Measurements from ENCODE around the gene LRRIQ3.
"Not testable (repeated sequence)": the region's sequence is repeated elsewhere in the genome, so short reads cannot be mapped to it uniquely, and the experiment has no call there.

Gene LRRIQ3, protein sequence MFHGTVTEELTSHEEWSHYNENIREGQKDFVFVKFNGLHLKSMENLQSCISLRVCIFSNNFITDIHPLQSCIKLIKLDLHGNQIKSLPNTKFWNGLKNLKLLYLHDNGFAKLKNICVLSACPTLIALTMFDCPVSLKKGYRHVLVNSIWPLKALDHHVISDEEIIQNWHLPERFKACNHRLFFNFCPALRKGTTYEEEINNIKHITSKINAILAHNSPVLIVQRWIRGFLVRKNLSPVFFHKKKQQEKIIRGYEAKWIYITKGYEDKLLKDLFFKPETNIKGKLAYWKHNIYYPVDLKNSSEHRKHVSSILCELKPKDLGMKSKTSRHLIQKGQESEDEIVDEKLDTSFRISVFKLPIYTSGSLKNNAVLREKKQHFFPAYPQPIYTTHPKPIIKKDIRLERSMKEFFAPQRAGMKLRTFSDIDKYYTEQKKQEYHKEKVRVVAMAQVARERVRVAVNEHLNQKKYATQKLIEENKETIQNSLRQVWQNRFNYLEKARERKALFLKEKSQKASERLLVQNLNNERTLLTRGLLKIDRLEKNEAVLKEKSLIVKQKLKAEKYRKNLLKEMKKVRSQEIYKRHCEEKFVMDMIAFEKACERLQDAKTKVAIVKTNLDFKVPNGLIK

DNA sequence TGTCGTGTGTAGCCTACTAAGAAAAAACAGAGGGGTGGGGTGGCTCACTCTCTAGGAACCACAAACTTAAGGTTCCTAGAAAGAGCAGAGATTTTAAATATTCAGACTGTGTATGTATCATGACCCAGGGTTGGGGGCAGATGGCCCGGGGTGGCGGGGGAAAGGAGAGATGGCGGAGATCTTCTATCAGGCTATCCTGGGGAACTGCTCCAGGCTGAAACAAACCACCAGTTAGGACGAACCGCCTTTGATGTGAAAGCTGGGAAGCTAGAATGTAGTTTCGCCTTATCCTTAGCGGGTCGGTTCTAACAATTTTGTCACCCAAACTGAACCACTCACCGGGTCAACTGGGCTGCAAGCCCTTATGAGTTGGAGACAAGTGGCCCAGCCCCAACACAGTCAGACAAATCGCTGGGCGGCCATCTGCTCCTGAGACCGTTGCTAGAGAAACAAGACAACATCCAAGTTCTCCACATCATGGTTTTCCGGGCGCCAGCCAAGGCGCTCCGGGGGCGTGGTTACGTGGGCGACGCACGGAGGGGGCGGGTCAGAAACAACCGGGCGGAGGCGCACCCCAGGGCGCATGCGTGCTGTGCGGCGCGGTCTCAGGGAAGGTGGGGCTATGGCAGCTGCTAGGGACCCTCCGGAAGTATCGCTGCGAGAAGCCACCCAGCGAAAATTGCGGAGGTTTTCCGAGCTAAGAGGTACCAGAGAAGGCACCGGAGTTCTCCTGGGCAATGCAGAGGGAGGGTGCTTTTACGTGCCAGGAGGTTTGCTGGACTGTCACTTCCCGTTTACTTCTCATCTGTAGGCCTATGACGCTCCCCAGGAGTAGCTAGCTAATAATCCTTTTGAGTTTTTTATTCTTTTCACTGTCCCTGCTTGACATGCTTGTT is at the start of gene LRRIQ3, which contains the start of gene FPGT:
Gene LRRIQ3, minus strand, starts transcription at position 520 of the 896 bp plus-strand sequence. CDS start 14,492 bp downstream, outside the sequence.
Gene FPGT, plus strand, starts transcription at position 586 of the 896 bp plus-strand sequence. Its CDS starts 37 bp downstream, at position 623.
- FAIRE-seq = peak; percentile 60

DNA sequence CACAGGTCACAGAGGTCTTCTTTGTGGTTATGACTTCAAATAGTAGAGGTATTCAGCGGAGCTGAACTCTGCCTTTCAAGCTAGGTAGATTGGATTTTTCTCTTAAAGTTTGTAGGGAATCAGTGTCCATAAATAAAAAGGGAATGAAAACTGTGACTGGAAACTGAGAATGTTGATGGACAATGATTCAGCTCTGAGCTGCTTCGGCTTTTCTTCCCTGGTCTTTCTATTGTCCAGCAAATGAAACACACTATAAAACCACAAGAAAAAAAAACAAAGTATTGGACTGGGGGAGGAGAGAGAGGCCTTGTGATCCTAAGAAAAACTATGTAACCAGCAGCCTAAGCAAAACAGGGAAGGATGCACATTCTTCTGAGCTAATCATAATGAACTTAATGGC is 48.3 kb upstream of the LRRIQ3 start:
- no peak for FAIRE-seq

DNA sequence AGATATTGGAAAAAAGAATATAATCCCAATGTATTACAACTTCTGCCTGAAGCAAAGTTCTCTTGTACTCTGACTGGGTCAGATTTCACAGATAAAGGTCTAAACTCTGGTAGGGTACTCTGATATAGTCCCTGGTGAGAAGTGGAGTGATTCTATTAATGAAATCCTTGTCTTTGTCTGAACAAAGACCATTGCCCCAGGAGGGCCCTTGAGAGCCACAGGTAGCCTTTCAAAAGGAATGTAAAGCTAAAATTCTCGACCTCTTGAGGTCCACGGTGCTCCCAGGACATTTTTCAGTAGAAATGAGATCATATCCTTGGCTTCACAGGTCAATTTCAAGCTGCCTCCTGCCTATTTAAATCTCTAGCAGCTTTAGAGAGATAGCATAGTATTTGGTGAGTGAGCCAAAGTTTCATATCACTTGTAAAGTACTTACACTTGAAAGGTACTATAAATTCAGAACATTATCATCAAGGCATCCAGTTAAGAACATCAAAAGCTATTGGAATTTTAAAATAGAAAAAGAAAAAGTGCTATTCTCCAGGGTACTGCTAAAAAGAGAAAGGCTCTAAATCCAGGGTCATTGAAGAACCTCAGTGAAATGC is 47.3 kb upstream of the LRRIQ3 start:
- FAIRE-seq = no peak

DNA sequence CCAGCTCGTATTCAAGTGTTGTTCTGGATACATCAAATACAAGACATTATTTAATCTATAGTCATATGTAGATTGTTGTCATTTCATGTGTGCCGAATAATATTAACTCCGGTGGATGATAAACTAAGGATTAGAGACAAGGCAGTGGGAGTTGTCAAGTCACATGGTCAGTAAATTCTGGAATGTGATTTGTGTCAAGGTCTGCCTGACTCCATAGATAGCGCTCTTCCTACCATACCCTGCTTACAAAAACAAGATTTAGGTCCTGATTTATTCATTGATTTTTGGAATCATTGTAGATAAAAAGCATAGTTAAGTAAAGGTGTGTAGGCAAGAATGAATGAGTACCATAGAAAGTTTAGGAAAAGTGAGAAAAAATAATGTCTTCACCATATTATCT is 39.8 kb upstream of the LRRIQ3 start:
- FAIRE-seq = no peak

DNA sequence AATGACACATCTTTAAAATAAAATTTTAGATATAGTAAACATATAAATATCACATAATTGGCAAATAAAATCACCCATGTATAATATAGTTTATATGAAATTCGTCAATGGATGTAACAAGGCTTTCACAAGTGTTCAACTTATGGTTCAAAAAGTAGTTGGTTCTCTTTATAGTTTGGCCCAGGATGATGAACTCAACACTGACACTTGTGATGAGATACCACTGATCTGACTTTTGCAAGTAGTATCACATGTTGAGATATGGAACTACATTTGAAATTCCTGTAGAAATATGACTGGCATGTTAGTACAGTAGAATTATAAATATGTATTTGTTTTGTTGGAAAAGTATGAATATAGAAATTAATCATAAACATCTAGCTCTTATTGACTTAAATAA is 39.1 kb upstream of the LRRIQ3 start:
- FAIRE-seq = peak; percentile 9

DNA sequence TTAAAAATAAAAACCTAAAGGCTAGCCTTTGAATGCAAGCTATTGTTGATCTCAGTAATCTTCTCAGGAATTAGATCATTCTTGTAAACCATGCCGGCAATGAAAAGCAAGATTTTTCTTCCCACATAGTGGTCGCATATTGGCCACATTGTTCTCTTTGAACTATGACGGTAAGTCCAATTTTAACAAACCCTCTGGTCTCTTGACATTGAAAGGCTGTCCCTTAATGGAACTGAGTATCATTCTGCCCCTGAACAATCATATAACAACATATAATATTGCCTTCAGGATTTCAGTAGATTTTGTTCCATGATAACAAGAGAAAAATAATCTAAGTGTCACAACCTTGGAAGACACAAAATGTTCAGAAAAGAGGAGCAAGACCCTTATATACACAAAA is 38.5 kb upstream of the LRRIQ3 start:
- no peak for FAIRE-seq

DNA sequence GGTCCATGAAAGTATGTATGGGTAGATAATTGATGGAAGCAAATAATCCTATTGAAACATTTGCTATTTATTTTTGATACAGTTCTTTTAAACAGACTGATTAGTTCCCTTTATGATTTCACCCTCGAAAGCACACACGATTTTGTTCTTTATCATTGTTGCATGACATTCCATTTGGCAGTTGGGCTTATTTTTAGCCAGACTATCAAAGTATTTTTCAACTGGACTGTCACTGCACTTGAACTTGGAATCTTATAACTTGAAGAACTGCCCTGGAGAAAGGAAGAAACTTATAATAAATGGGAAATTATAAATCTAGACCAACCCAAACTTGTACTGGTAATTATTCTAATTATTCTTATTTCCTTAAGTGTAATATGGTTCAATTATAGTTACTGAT is 37.2 kb upstream of the LRRIQ3 start, which contains the start of gene TNNI3K:
Gene TNNI3K, plus strand, starts transcription at position 235 of the 400 bp plus-strand sequence. Its CDS starts 65 bp downstream, at position 300.
- FAIRE-seq = no peak

DNA sequence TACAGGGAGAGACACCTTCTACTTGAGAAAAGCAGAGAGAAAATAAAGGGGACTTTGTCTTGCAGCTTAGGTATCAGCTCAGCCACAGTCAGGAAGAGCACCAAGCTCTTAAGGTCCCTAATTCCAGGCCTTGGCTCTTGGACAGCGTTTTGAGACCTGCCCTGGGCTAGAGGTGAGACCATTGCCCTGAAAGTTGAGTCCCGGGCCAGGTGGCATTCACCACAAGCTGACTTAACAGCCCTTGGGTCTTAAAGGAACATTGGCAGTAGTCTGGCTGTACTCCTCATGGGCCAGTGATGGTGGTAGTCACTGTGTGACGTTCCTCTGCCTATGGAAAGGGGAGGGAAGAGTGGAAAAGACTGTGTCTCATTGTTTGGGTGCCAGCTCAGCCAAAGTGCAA is 25.5 kb upstream of the LRRIQ3 start:
- no peak for FAIRE-seq

DNA sequence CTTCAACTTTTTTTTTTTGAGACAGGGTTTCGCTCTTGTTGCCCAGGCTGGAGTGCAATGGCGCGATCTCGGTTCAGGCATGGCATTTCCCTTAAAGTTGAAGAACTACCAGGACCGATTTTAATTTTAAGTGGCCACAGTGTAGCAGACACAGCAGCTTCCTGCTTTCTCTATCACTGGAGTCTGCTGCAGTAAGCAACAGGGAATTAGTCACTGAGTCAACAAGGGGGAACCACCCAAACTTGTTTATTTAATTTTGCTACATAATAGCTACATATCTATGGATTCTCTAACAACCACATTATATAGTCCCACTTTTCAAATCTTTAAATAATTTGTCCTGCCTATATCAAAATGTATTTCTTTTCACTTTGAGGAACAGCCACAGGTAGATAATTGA is 24.7 kb upstream of the LRRIQ3 start:
- FAIRE-seq = no peak

DNA sequence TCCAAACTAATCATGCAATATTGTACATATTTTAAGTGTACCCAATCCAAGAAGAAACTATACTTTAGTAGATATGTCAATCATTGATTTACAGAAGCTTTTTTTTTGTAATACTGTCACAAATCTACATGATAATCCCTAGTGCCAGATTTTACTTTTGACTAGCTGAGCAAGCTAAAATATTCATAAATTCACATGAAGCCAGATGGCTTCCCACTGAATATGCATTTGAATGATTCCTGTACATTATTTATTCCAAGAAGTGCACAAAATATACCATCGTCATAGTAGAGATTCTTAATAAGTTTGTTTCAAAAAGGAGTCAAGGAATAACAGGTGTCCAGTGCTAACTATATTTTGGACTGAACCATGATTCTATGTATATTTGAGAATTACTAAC is 17.3 kb upstream of the LRRIQ3 start:
- no peak for FAIRE-seq

DNA sequence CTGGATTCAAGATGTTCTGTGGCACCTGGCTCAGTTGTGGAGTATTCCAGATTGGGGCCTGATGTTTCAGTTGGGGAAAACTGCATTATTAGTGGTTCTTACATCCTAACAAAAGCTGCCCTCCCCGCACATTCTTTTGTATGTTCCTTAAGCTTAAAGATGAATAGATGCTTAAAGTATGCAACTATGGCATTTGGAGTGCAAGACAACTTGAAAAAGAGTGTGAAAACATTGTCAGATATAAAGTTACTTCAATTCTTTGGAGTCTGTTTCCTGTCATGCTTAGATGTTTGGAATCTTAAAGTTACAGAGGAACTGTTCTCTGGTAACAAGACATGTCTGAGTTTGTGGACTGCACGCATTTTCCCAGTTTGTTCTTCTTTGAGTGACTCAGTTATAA is 7.3 kb upstream of the LRRIQ3 start:
- no peak for FAIRE-seq

DNA sequence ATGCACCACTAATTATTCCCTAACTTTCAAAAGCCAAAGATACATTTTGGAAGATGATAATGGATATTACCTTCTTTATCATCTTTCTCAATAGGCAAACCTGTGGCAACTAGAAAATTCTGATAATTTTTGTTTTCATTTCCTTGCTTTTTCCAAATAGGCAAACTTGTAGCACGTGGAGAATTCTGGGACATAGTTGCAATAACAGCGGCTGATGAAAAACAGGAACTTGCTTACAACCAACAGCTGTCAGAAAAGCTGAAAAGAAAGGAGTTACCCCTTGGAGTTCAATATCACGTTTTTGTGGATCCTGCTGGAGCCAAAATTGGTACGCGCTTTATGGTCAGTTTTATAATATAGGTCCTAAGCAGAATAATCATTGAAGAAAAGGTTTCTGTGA is 1.5 kb upstream of the LRRIQ3 start:
- FAIRE-seq = no peak

DNA sequence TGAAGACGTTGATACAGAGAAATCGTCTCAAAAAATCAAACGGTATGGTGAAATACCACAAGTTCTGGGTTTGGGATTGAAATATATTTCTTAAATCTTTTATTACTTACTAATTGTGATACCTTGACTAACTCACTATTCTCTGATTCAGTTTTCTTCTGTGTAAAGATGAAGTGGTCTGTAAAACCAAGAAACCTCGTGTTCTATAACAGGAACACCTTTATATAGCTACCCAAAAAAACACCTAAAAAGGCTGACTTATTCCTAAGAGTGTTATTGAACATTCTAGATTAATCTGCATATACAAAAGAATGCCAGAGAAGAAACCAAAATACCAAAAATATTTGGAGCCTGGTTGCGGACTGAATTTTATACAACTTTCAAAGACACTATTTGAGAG is 721 bp downstream of the LRRIQ3 start:
- FAIRE-seq = peak; percentile 9

DNA sequence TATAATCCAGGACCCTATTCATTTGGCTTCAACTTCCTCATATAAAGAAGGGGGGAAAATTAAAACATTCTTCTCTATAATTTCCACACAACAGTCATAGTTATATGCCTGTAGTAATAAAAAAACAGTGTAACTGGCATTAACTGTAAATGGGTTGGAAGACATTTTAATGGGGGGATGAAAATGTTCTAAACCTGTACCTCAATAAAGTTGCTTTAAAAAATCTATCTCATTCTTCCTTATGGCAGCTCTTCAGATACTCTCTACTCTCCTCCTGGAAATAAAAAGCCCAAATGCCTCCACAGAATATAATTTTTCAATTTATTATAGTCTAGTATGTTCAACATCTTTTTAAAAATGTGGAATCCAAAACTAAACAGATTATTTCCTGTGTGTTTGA is 2.6 kb downstream of the LRRIQ3 start:
- no peak for FAIRE-seq

DNA sequence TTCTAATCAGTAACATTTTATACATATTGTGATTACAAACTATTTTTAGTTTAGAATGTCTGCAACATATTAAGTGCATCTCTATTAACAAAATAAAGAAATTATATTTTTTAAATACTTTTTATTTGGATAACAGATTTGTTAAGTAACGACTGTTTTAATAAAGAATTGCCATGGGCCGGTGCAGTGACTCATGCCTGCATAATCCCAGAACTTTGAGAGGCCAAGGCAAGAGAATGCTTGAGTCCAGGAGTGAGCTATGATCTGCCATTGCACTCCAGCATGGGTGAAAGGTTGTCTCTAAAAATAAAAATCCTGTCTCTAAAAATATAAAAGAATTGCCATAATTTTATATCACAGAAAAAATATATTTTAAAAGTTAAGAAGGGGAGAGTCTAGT is 4.1 kb downstream of the LRRIQ3 start:
- FAIRE-seq = peak; percentile 78

DNA sequence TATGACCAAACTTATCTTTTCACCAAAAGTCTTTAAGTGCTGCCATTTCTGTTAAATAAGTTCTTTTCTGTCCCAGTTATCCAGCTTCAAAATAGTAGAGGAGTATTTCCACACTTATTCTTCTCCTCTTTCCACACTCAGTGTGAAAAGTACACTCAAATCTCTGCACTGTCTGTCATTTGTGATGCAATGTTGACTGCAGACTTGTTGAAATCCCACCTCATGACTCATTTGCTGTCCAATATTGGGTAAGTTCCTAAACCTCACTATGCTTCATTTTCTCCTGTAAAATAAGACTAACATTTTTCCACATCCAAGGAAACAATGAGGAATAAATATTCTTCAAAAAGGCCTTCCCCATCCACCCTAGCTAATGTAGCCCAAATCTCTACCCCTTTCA is 17.5 kb downstream of the LRRIQ3 start:
- no peak for FAIRE-seq

DNA sequence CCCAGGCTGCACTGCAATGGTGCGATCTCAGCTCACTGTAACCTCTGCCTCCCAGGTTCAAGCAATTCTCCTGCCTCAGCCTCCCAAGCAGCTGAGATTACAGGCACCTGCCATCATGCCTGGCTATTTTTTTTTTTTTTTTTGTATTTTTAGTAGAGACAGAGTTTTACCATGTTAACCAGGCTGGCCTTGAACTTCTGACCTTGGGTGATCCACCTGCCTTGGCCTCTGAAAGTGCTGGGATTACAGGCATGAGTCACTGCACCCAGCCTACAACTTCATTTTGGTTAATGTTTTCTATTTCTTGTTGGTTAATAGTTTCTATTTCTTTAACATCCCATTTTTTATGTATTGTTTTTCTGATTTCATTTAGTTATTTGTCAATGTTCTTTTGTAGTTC is 23.6 kb downstream of the LRRIQ3 start:
- FAIRE-seq = not testable (repeated sequence)

DNA sequence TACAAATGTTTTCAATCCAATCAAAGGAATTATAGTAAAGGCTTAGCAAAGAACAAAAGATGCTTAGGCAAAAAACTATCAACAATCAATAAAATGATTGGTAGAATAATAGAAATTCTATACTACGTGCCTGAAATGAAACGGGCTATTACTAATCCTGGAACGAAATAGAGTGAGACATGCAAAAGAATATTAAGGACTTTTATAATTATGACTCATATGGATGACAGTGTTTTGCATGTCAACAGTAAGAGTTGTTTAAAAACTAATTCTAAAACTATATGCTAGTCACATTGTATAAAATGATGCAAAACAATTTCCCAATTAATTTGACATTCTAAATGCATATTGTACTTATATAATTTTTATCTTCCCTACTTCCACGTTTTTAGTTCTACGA is 35.6 kb downstream of the LRRIQ3 start:
- FAIRE-seq = no peak

DNA sequence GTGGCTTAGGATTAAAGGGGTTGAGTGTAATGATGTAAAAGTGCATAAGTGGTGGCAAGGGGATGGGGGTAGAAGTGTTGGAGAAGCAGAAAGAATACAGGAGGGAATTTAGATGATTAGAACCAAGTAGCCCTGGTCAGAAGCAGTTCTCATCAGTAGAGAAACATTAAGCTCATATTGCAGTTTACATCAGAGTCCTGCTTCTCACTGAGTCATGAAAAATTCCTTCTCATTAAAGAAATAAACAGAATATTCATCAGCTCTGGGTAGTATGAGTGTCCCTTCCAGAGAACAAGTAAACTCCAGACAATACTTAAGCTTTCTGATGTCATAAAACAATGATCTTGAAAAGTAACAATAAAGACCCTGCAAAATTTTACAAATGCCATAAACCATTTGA is 36.5 kb downstream of the LRRIQ3 start:
- no peak for FAIRE-seq

DNA sequence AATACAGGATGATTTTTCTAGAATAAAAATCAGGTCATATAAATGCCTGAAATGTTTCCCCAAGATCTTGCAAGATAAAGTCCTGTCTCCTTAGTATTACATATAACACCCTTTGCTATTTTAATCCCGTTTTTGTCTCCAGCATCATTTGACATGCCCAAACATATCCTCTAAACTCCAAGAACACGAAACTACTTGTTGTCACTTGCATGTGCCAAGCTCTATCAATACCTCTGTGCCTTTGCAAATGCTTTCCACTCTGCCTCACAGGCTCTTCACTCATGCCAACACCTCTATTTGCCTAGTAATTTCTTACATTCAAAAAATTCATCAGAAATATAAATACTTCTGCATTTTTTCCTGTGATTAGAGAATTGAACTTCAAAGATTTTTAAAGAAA is 37.9 kb downstream of the LRRIQ3 start:
- no peak for FAIRE-seq

DNA sequence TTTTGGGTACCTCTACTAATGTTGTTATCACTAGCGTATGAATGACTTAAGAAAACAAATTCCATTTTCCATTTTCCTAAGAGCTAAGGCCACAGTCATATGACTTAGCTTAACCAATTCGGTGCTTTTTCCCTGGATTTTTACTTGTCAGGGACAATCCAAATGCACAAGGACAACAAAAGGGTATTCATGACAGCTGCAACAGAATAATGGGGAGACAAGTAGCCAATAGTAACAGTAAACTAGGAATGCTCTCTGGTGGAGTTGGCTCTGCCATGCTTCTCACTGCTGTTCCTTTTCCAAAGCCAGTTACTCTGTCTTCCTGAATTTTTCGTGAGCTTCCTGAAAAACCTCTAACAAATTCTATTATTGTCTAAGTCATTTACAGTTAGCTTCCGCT is 52.9 kb downstream of the LRRIQ3 start:
- no peak for FAIRE-seq

DNA sequence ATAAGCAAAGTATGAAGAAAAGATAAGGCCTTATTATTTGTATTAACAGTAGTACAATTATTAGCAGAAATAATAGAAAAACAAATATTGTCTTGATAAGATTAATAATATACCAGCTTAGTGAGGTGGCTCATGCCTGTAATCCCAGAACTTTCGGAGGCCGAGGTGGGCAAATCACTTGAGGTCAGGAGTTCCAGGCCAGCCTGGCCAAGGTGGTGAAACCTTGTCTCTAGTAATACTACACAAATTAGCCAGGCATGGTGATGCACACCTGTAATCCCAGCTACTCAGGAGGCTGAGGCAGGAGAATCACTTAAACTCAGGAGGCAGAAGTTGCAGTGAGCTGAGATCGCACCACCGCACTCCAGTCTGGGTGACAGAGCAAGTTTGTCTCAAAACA is 80.6 kb downstream of the LRRIQ3 start:
- FAIRE-seq = not testable (repeated sequence)

DNA sequence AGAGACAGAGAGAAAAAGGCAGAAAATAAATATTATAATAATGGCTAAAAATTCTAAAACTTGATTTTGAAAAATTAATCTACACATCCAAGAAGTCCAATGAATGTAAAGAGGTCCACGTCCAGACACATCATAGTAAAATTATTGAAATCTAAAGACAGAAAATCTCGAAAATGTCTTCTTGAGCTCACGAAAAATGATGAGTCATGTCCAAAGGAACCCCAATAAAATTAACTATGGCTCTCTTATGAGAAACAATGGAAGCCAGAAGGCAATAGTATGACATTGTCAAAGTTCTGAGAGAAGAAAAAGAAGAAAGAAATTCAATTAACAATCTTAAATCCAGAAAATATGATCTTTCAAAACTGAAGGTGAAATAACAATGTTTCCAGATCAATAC is 84.6 kb downstream of the LRRIQ3 start:
- FAIRE-seq = no peak

Data from islet of Langerhans (tissue), 1 donor.